ENCODE measurements around the gene COL15A1.

Gene COL15A1

DNA sequence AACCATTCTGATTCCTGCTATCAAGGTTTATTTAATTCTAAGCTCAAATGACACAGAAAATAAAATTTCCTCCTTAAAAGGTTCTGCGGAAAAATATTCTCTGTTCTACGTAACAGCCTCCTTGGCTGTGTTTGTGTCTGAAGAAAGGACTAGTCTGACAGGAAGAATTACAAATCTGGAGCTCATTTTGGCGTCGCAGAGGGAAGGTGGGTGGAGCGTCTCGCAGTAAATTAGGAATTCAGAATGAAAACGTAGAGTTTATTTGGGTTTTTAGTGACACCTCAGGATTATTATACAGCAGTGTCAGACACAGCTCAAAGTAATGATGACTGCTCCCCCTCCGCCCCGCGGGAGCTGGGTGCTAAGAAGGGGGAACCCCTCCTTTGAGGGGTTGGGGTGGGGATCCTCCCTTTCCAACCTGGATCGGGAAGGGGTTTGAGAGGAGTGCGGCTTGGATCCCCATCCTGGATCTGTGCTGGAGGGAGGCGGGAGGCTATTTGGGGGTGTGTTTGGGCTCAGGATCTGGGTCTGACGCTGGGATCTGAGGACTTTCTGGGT lies 160.3 kb downstream of the COL15A1 start:
- peak overlapping the region; percentile 61 for H3K4me3 ChIP-seq (ENCODE audit: low read depth, low read length)
- no peak for DNase-seq (ENCODE audit: low read depth)
- TF ChIP-seq, protein P1, sequence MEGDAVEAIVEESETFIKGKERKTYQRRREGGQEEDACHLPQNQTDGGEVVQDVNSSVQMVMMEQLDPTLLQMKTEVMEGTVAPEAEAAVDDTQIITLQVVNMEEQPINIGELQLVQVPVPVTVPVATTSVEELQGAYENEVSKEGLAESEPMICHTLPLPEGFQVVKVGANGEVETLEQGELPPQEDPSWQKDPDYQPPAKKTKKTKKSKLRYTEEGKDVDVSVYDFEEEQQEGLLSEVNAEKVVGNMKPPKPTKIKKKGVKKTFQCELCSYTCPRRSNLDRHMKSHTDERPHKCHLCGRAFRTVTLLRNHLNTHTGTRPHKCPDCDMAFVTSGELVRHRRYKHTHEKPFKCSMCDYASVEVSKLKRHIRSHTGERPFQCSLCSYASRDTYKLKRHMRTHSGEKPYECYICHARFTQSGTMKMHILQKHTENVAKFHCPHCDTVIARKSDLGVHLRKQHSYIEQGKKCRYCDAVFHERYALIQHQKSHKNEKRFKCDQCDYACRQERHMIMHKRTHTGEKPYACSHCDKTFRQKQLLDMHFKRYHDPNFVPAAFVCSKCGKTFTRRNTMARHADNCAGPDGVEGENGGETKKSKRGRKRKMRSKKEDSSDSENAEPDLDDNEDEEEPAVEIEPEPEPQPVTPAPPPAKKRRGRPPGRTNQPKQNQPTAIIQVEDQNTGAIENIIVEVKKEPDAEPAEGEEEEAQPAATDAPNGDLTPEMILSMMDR (IDR thresholded peaks at IDR 0.05; ENCODE audit: insufficient read depth, low read depth, low read length, missing control alignments), result no peak

DNA sequence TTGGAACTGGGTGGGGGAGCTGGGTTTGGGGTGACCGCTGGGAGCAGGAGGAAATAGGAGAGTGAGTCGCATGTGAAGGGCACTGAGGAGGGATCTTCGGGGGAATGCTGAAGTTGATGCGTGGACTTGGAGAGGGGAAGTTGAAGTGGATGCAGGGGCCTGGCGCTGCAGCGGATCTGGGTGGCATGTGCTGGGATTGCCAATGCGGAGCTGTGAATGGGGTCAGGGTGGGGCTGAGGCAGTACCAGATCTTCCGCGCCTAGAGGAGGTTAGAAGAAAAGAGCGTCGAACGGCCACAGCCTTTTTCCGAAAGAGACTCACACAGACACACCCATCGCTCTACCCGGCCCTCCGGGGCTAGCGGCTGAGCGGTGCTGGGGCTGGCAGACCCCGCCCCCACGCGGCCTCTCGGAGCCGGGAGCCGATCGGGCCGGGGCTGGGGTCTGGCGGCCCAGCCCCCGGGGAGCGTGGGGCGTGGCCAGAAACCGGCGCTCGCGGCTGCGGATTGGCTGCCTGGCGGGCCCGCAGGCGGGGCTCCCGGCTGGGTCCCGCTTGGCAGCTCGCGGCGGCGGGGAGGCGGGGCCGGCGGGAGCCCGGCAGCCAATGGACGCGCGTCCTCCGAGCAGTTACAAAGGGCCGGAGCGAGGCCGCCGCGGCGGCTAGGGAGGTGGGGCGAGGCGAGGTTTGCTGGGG lies 160.9 kb downstream of the COL15A1 start, which contains the start of gene TGFBR1:
TGFBR1 (plus strand) TSS at position 655 of the 693 bp plus-strand sequence. CDS start 93 bp downstream, outside the sequence.
- peak; percentile 96 for DNase-seq (ENCODE audit: low read depth)
- TF ChIP-seq, protein P1 (IDR thresholded peaks at IDR 0.05; ENCODE audit: insufficient read depth, low read depth, low read length, missing control alignments), result no peak
- H3K4me3 ChIP-seq (ENCODE audit: low read depth, low read length), result peak within 1 kb of the TSS; percentile 64

DNA sequence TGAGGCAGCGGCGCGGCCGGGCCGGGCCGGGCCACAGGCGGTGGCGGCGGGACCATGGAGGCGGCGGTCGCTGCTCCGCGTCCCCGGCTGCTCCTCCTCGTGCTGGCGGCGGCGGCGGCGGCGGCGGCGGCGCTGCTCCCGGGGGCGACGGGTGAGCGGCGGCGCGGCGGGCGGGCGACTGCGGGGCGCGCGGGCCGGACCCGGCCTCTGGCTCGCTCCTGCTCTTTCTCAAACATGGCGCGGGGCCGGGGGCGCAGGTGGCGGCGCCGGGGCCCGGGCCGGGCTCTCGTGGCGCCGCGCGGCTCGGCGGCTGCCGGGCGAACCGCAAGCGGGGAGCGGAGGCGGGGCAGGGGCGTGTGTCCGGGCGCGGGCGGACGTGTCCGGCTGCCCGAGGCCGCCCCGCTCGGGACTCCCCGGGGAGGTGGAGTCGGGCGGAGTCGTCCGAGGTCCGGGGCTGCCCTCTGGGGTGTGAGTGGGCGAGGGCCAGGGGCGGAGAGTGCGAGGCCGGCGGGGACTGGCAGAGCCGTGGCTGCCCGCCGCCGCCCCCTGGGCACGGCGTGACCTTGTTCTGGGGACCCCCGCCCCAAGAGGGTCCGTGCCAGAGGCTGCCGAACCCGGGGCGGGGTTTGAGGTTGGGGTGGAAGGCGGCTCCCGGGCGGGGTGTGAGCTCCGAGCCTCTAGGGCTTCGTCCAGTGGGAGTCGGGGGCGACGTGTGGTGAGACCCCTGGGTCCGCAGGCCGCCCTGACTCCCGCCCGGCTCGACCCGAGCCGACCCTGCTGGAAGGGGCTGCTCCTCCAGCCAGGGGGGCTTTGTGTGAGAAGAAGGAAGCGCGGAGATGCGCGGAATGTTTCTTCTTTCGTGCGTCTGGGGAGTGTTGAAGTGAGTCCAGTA lies 161.7 kb downstream of the COL15A1 start:
- peak overlapping the region; percentile 64 for H3K4me3 ChIP-seq (ENCODE audit: low read depth, low read length)
- peak; percentile 81 for DNase-seq (ENCODE audit: low read depth)
- TF ChIP-seq, protein P1 (IDR thresholded peaks at IDR 0.05; ENCODE audit: insufficient read depth, low read depth, low read length, missing control alignments), result no peak

DNA sequence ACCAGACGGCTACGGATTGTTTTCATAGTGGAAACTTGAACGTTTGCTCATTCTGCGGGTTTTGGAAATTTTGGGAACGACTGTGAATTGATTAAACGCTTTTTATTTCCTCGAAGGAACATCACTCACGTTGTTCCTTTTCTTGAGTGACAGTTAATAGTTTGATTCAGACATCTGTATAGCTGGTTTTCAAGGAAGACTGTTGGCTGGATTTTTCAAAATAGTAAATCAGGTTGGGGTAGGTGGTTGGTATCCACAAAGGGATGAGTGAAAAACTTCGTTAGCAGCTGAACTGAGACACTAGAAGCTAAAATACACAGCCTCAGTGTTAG lies 162.3 kb downstream of the COL15A1 start:
- H3K4me3 ChIP-seq (ENCODE audit: low read depth, low read length), result peak overlapping the region; percentile 64
- TF ChIP-seq, protein P1 (IDR thresholded peaks at IDR 0.05; ENCODE audit: insufficient read depth, low read depth, low read length, missing control alignments), result no peak

DNA sequence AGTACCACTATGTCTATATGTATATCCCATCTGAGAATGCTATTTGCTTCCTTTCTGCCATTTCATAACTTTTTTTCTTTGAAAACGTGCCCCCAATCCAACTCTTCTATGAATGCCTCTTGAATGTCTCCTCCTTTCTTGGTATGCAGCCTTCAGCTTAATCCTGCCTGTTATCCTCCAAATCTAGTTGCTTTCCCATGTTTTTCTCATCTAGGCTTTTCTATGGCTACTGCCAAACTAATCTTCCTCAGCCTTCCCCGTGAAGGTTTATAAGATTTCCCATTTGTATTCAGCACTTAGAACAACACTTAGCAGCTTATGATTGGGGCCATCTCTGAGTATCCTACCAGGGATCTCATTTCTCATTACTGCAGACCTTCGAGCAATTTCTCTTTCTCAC lies 163.7 kb downstream of the COL15A1 start:
- no peak overlapping the region for H3K4me3 ChIP-seq (ENCODE audit: low read depth, low read length)
- TF ChIP-seq, protein P1 (IDR thresholded peaks at IDR 0.05; ENCODE audit: insufficient read depth, low read depth, low read length, missing control alignments), result no peak
- DNase-seq (ENCODE audit: low read depth), result no peak

More for the DNA sequence above, 162.3 kb downstream of the COL15A1 start:
- no peak for DNase-seq (ENCODE audit: low read depth)

DNA sequence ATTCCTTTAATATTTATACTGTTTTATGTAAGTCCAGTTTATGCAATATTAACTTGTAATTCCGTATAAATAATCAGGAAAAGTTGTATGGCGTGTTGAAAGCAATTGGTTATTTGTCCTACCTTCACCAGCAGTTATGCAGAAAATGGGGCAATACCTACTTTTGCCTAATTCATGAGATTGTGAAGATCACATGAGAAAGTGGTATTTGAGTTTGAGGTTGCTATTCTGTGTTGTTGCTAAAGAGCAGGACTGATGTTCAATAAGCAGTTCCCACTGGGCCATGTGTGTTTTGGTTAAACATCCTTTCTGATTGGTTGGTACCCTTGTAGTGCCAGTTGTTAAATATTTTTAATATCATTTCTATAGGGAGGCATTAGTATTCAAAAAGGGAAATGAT lies 164.4 kb downstream of the COL15A1 start:
- no peak overlapping the region for H3K4me3 ChIP-seq (ENCODE audit: low read depth, low read length)
- TF ChIP-seq, protein P1 (IDR thresholded peaks at IDR 0.05; ENCODE audit: insufficient read depth, low read depth, low read length, missing control alignments), result no peak
- DNase-seq (ENCODE audit: low read depth), result no peak
